Sigmoid colon (tissue), 4 donors: ENCODE data around the gene ABHD15.

Experiments
- CTCF ChIP-seq, 4 experiments: fragments of 450-650 bp in 3 of 4; fragments of 200-600 bp in 1 of 4; IDR thresholded peaks; one replicate each; pipeline ENCODE4 v1.5.1; 2016 to 2019; ENCODE audit warnings: antibody characterized with exemption in 4 of 4, mild to moderate bottlenecking in 3 of 4, moderate library complexity in 2 of 4
- POLR2A ChIP-seq, 2 donors: fragments of 450-650 bp; IDR thresholded peaks; one replicate each; pipeline ENCODE4 v1.6.1; 2016; ENCODE audit warnings: antibody characterized with exemption in 2 of 2, mild to moderate bottlenecking in 2 of 2, moderate library complexity in 2 of 2
- POLR2AphosphoS5 ChIP-seq, 4 donors: sonication (generic); formaldehyde crosslinking; IDR thresholded peaks; one replicate each; pipeline ENCODE4 v1.6.1; 2017; ENCODE audit warnings: antibody characterized with exemption in 4 of 4

DNA sequence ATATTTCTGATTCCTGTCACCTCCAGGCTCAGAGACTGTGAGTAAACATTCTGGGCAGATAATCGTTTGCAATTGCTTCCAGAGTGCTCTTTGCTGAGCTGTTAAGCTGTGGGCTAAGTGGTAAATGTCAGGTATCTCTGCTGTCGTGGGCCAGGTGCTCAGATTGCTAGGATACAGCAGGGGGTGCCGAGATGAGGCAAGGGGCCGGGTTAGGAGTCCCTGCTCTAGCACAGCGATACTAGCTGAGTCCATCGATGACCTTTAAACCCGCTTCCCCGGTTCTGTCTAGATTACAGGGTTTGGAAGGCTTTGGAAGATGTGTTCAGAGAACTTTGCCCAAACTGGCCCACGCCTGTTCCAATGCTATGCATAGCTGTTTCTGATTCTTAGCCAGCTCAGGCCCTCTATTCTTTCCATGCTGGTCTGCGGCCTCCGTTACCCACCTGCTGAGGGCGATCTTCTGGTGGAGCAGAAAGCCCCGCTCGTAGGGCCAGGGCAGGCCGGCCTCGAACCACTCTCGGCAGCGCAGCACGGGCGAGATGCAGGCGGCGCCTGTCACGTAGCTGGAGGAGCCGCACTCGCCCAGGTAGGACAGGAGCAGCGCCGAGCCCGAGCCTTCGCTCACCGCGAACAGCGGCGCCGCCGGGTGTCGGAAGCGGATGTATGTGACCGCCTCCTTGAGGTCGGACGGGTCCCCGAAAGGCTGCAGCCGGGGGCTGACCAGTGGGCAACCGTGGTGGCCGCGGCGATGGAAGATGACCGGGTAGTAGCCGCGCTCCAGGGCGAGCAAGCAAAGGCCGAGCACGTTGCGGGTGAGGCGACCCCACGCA is 979 bp downstream of the ABHD15 start:
- TF ChIP-seq POLR2AphosphoS5 (IDR thresholded peaks at IDR 0.05) (no peak), POLR2A (IDR thresholded peaks at IDR 0.05) (no peak), CTCF (IDR thresholded peaks at IDR 0.05) (no peak)
